HFF-Myc (cell line): ENCODE measurements around the gene TSPAN9.

ENCODE experiments used
- DNase-seq: peaks from one replicate; pipeline ENCODE4 v3.0.0-alpha.2; 2011; ENCODE audit warnings: low read depth; ENCODE audit errors: extremely low read depth
- H3K4me3 ChIP-seq: replicated peaks from 2 replicates; pipeline ENCODE4 v1.5.1; 2011; ENCODE audit warnings: low read depth, mild to moderate bottlenecking, control low read depth, low read length
- CTCF ChIP-seq: IDR thresholded peaks from 2 replicates; pipeline ENCODE4 v1.5.1; 2012; ENCODE audit warnings: mild to moderate bottlenecking, low read depth, low read length, control low read depth; ENCODE audit errors: missing control alignments

TSPAN9 gene

DNA sequence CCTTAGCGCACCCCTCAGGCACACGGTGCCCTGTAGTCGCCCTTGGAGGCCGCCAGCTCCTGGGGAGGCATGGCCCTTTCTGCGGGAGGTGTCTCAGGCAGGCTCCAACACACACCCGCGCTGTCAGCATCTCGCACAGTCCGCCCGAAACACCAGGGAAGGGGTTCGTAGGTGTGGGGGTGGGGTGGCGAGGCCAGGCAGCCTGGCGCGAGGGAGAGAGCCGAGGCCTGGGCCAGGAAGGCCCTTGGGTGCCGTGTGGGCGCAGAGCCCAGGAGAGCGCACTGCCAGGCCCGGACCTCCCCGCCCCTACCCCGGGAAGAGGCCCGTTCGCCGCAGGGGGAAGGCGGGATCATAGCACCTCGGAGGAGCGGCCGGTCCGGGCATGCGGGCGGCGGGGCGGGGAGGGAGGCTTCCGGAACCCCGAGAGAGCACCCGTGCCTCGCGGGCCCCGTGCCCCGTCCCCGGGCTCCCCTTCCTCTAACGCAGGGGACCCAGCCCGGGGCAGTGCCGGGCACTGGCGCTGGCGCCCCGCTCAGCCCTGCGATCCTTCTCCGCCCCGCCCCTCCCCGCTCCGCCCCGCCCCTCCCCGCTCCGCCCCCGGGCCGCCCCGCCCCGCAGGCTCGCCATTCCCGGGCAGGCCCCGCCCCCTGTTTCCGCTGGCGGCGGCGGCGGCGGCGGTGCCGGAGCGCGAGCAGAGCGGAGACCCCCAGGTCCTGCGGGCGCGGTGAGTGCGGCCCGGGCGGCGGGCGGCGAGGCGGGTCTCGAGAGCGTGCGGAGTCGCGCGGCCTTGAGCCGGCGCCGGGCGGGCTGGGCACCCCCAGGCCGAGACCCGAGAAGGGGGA is at the start of gene TSPAN9:
TSS of gene TSPAN9 (plus strand) at position 650 of the 842 bp plus-strand sequence. CDS start 123,815 bp downstream, outside the sequence.
- no peak for DNase-seq
- H3K4me3 ChIP-seq = peak within 1 kb of the TSS; percentile 68
- no peak for TF ChIP-seq CTCF

DNA sequence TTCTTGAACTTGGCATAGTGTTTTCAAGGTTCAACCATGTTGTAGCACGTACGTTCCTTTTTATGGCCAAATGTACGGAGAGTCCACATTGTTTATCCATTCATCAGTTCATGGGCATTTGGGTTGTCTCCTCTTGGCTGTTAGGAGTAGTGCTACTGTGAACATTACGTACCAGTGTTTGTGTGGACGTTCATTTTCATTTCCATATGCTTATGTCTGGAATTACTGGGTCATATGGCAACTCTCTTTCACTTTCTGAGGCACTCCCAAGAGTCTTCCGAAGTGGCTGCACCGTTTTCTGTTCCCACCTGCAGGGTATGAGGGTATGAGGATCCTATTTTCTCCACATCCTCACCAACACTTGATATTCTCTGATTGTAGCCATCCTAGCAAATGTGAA is 49.1 kb upstream of the TSPAN9 start:
- TF ChIP-seq CTCF = no peak
- DNase-seq = no peak
- H3K4me3 ChIP-seq = no peak overlapping the region

DNA sequence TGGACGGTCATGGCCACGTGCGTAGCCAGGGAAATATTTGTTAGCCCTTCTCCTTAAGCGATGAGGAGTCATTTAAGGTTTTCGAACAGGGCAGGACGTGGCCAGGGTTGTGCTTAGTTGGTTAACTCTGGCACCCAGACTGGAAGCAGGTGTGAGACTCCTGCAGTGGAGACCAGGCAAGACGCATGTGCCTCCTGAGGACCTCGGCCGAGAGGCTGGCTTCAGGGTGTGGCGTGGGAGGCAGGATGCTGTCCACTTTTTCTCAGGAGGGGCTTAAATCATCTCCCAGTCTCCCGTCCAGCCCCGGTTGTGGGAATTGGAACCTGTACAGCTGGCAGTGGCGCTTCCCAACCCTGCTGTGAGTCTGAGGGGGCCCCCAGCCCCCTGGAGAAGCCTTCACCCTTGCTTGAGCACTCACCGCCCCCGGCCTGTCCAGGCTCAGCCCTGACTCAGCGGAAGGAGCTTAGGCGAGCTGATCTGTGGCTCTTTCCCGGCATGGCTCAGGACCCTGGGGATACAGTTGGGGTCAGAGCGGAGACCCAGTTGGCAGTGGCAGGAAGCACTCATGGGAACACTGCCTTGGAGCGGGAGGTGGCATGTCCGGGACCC is 46.3 kb upstream of the TSPAN9 start:
- TF ChIP-seq CTCF = no peak
- no peak for DNase-seq
- H3K4me3 ChIP-seq = no peak overlapping the region

DNA sequence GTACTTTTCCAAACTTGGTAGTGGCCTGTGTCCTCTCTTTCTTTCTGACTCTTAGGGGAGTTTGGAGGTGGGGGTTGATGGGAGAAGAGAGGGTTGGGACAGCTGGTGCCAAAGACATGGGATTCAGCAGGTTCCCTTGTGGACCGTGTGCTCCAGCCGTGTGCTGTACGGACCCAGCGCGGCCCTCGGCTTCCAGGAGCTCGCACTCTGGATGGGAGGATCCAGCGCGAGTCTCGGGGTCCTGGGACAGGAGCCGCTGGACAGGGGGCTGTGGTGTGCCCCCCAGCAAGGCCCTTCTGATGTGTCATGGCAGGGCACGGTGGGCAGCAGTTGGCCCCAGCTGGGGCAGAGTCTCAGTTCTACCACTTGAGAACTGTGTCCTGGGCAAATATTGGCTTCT is 45.0 kb upstream of the TSPAN9 start:
- DNase-seq = no peak
- H3K4me3 ChIP-seq = no peak overlapping the region
- TF ChIP-seq CTCF = no peak

GRCh38 chr12:3032770-3033538 is 44.2 kb upstream of the TSPAN9 start:
- TF ChIP-seq CTCF = no peak
- no peak overlapping the region for H3K4me3 ChIP-seq
- no peak for DNase-seq

GRCh38 chr12:3033539-3033867 is 43.7 kb upstream of the TSPAN9 start:
- no peak overlapping the region for H3K4me3 ChIP-seq
- DNase-seq = no peak
- TF ChIP-seq CTCF = no peak
